IMR-90 (cell line): ENCODE measurements around the gene FUT6. TPM values are rescaled to one million over a fixed set of nuclear protein-coding genes. Genes with fewer than 3 reads are reported as not detected.
"Not testable (repeated sequence)": the region's sequence is repeated elsewhere in the genome, so short reads cannot be mapped to it uniquely, and the experiment has no call there.

Source experiments
- ATAC-seq: fragments of 200-7000 bp; cut with Tn5 transposase; 2 replicates; pipeline ENCODE4 v1.9.1; 2020; ENCODE audit warnings: low read depth, mild to moderate bottlenecking, moderate library complexity
- BruUV-seq: library from RNA; stranded (reverse); fragments of 400-500 nt; replicated peaks from 2 replicates; lab custom pipeline; 2021; lab: Mats Ljungman, UMichigan
- CTCF ChIA-PET: fragments of 300-600 bp; formaldehyde crosslinking; extraction: SDS; loops from one replicate; lab custom pipeline; 2021; ENCODE audit warnings: antibody characterized with exemption; lab: Yijun Ruan, JAX
- POLR2A ChIA-PET: fragments of 300-600 bp; sonication (Branson Sonifier 250); formaldehyde crosslinking; loops from one replicate; lab custom pipeline; 2022; ENCODE audit warnings: antibody characterized with exemption; ENCODE audit not compliant: unreplicated experiment; lab: Charles Lee
- DNase-seq: peaks from one replicate; pipeline ENCODE4 v3.0.0; 2013
- H2AFZ ChIP-seq: replicated peaks from 2 replicates; pipeline ENCODE3; 2013; ENCODE audit warnings: low read length, mild to moderate bottlenecking; ENCODE audit not compliant: poor library complexity
- H2AK5ac ChIP-seq: 2 replicates; pipeline ENCODE4 v1.6.1; 2013; ENCODE audit warnings: low read depth, low read length, inconsistent platforms
- H2AK9ac ChIP-seq: replicated peaks from 2 replicates; pipeline ENCODE3; 2013; ENCODE audit warnings: mild to moderate bottlenecking, low read depth, low read length, moderate library complexity; ENCODE audit not compliant: poor library complexity
- H2BK120ac ChIP-seq: 2 replicates; pipeline ENCODE4 v1.6.1; 2013; ENCODE audit warnings: low read depth, low read length, inconsistent platforms
- H2BK15ac ChIP-seq: 3 replicates; pipeline ENCODE4 v1.6.1; 2013; ENCODE audit warnings: low read depth, low read length, inconsistent platforms
- H2BK20ac ChIP-seq: 2 replicates; pipeline ENCODE4 v1.6.1; 2013; ENCODE audit warnings: low read depth, mild to moderate bottlenecking, inconsistent platforms, low read length, moderate library complexity
- H2BK5ac ChIP-seq: 2 replicates; pipeline ENCODE4 v1.6.1; 2013; ENCODE audit warnings: mild to moderate bottlenecking, low read depth, low read length, inconsistent platforms; ENCODE audit not compliant: poor library complexity, severe bottlenecking
- H3K14ac ChIP-seq: replicated peaks from 2 replicates; pipeline ENCODE4 v1.6.1; 2013; ENCODE audit warnings: low read depth, low read length, inconsistent platforms
- H3K18ac ChIP-seq: 2 replicates; pipeline ENCODE4 v1.6.1; 2013; ENCODE audit warnings: low read depth, low read length, control low read depth
- H3K23ac ChIP-seq: 2 replicates; pipeline ENCODE4 v1.6.1; 2013; ENCODE audit warnings: low read depth, low read length, inconsistent platforms
- H3K27ac ChIP-seq: 2 replicates; pipeline ENCODE4 v1.5.1; 2013; ENCODE audit warnings: mild to moderate bottlenecking, control low read depth, low read length; ENCODE audit not compliant: insufficient read depth
- H3K27me3 ChIP-seq: 2 replicates; pipeline ENCODE4 v1.6.1; 2013; ENCODE audit warnings: low read length; ENCODE audit not compliant: control insufficient read depth, insufficient read depth
- H3K36me3 ChIP-seq: 2 replicates; pipeline ENCODE4 v1.6.1; 2013; ENCODE audit warnings: low read length, mixed read lengths; ENCODE audit not compliant: control insufficient read depth, insufficient read depth
- H3K4ac ChIP-seq: 2 replicates; pipeline ENCODE4 v1.6.1; 2013; ENCODE audit warnings: low read depth, low read length, inconsistent platforms
- H3K4me1 ChIP-seq: 2 replicates; pipeline ENCODE4 v1.6.1; 2013; ENCODE audit warnings: low read length, mixed read lengths; ENCODE audit not compliant: control insufficient read depth, insufficient read depth
- H3K4me2 ChIP-seq: 2 replicates; pipeline ENCODE4 v1.6.1; 2013; ENCODE audit warnings: low read depth, mild to moderate bottlenecking, control low read depth, low read length, moderate library complexity
- H3K4me3 ChIP-seq: 2 replicates; pipeline ENCODE4 v1.5.1; 2013; ENCODE audit warnings: low read depth, mild to moderate bottlenecking, control low read depth, low read length, moderate library complexity; ENCODE audit not compliant: insufficient read depth
- H3K56ac ChIP-seq: 2 replicates; pipeline ENCODE4 v1.6.1; 2013; ENCODE audit warnings: low read length, inconsistent platforms; ENCODE audit not compliant: insufficient read depth; ENCODE audit errors: extremely low read depth
- H3K79me1 ChIP-seq, 2 experiments: 2 replicates each; pipeline ENCODE4 v1.6.1; 2013; ENCODE audit warnings: low read length in 2 of 2, inconsistent platforms in 1 of 2, low read depth in 1 of 2
- H3K9ac ChIP-seq: 2 replicates; pipeline ENCODE4 v1.6.1; 2013; ENCODE audit warnings: low read depth, low read length, control low read depth
- H3K9me1 ChIP-seq: 2 replicates; pipeline ENCODE4 v1.6.1; 2013; ENCODE audit warnings: low read length, inconsistent platforms; ENCODE audit not compliant: insufficient read depth
- H3K9me3 ChIP-seq: 2 replicates; pipeline ENCODE4 v1.6.1; 2013; ENCODE audit warnings: low read length; ENCODE audit not compliant: control insufficient read depth, insufficient read depth
- H4K20me1 ChIP-seq: 2 replicates; pipeline ENCODE4 v1.6.1; 2013; ENCODE audit warnings: low read length, inconsistent platforms; ENCODE audit not compliant: insufficient read depth
- H4K5ac ChIP-seq: 2 replicates; pipeline ENCODE4 v1.6.1; 2013; ENCODE audit warnings: mild to moderate bottlenecking, low read depth, low read length, control low read depth
- H4K8ac ChIP-seq, 2 experiments: 2 replicates each; pipeline ENCODE4 v1.6.1; 2013; ENCODE audit warnings: low read depth in 2 of 2, low read length in 2 of 2, control low read depth in 1 of 2, inconsistent platforms in 1 of 2
- H4K91ac ChIP-seq: 2 replicates; pipeline ENCODE4 v1.6.1; 2013; ENCODE audit warnings: low read depth, low read length, inconsistent platforms; ENCODE audit not compliant: insufficient read depth
- WGBS, 2 experiments: methylation state at CpG; one replicate each; pipeline versions ENCODE4 v1.1.5 to v1.1.7; 2013; ENCODE audit warnings: missing lambda C conversion rate in 2 of 2; ENCODE audit not compliant: insufficient read length in 1 of 2; ENCODE audit errors: extremely low coverage in 2 of 2; 5-methylcytosine and 5-hydroxymethylcytosine counted together
- dilution Hi-C: fragments of 300-500 bp; cut with HindIII; formaldehyde crosslinking; loops from one replicate; pipeline ENCODE4 v1.14.3; 2018; ENCODE audit warnings: low sequenced_read_pairs; ENCODE audit not compliant: unreplicated experiment
- in situ Hi-C: fragments of 300-500 bp; cut with MboI; formaldehyde crosslinking; loops from 3 replicates; pipeline ENCODE4 v1.14.3; 2019; ENCODE audit warnings: low sequenced_read_pairs, inconsistent platforms, mixed read lengths
- intact Hi-C: fragments of 100-400 bp; cut with micrococcal nuclease; formaldehyde crosslinking; loops from 2 replicates; pipeline ENCODE4 v1.10.0; 2022
- polyA plus RNA-seq, 3 experiments: library from polyadenylated mRNA; depleted of rRNA; stranded (reverse); fragments of >200 nt; gene quantifications; 2 replicates each; pipeline ENCODE4 v1.2.3, GENCODE V29; 2012; ENCODE audit warnings: low replicate concordance in 1 of 3
- total RNA-seq: library from RNA; depleted of rRNA; stranded (reverse); fragments of >200 nt; gene quantifications from 2 replicates; pipeline ENCODE4 v1.2.3, GENCODE V29; 2012

Gene FUT6
- total and polyA plus RNA-seq, 2 of the 4 experiments (the other 2 are of a cell fraction): not detected

DNA sequence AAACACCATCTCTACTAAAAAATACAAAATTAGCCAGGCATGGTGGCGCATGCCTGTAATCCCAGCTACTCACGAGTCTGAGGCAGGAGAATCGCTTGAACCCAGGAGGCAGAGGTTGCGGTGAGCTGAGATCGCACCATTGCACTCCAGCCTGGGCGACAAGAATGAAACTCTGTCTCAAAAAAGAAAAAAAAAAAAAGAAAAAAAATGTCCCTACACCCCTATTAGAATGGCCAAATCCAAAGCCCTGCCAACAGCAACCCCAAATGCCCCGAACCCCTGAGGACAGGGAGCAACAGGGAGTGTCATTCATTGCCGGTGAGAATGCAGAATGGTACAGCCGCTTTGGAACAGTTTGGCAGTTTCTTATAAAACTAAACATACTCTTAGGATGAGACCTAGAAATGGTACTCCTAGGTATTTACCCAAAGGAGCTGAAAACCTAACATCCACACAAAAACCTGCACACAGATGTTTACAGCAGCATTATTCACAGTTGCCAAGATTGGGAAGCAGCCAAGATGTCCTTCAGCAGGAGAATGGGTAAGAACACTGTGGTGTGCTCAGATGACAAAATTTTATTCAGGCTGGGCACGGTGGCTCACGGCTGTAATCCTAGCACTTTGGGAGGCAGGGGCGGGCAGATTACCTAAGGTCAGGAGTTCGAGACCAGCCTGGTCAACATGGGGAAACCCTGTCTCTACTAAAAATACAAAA is 43.8 kb upstream of the FUT6 start:
- H3K79me1 ChIP-seq, H3K4me2 ChIP-seq, H3K36me3 ChIP-seq, H2AFZ ChIP-seq, H3K27me3 ChIP-seq, H2AK9ac ChIP-seq, H4K91ac ChIP-seq, H3K18ac ChIP-seq, H3K9me1 ChIP-seq, H4K20me1 ChIP-seq, H2AK5ac ChIP-seq, POLR2A ChIA-PET, intact Hi-C loops, H3K23ac ChIP-seq, H2BK5ac ChIP-seq, BruUV-seq, H3K4ac ChIP-seq, H3K14ac ChIP-seq, H4K5ac ChIP-seq, H4K8ac ChIP-seq, H2BK15ac ChIP-seq, H3K9ac ChIP-seq, H3K56ac ChIP-seq, ATAC-seq, H2BK120ac ChIP-seq, DNase-seq, H3K4me3 ChIP-seq, H2BK20ac ChIP-seq, in situ Hi-C loops, dilution Hi-C loops, H3K9me3 ChIP-seq, H3K27ac ChIP-seq: not testable (repeated sequence)
- peaks cover 13% of the 10 kb centered on the region for H3K4me1 ChIP-seq
- WGBS, 2 experiments: 26% methylated on average over 3 of the region's 13 CpGs; no CpG with 5 or more reads in 1 of the 2 experiments
- CTCF ChIA-PET: interaction anchor here (1.2 kb wide), 1 partner anchor 79 kb away, joined by 5 read pairs; no protein-coding TSS in a partner anchor
